C1 segment of cervical spinal cord (tissue), 14 donors: ENCODE results near the gene FLNC.
A peak's percentile ranks its signal among the peaks of the same experiment; 100 is the strongest.

Source experiments
- DNase-seq, 14 donors: peaks; one replicate each; lab custom pipeline; 2025; lab: John Stamatoyannopoulos, UW

The FLNC gene

DNA sequence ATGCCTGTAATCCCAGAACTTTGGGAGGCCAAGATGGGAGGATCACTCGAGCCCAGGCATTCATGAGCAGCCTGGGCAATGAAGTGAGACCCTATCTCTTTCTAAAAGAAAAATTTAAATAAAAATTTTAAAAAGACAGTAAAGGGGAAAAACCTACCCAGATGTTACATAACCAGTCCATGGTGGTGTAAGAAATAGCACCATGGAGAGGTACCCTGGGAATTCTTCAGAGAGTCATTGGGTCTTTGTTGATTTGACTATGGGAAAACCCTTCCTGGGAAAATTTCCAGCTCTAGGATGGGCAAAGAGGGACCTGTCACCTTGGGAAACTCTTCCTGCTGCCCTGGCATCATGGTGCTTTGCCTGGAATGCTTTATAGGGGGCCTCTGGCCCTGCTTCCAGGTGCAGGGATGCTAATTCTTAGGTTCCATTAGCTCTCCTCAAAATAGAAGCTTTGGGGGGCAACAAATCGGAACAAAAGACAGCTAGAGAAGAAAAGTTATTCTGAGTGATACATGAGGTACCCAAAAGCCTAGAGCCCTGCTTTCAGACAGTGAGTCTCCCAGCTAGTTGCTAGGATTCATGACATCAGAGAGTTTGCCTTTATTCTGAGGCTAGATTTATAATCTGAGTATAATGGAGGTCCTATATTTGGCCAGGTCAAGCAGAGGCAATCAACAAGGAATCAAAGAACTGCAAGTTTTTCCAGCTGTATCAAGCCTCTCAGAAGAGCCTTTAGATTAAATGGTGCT, 28.4 kb upstream of the FLNC start:
- DNase-seq = no peak

- DNase-seq = no peak
These were observed 25.7 kb upstream of the FLNC start for GRCh38 chr7:128804484-128804883.

- DNase-seq = no peak
These were observed 25.0 kb upstream of the FLNC start for GRCh38 chr7:128805225-128805624.

DNA sequence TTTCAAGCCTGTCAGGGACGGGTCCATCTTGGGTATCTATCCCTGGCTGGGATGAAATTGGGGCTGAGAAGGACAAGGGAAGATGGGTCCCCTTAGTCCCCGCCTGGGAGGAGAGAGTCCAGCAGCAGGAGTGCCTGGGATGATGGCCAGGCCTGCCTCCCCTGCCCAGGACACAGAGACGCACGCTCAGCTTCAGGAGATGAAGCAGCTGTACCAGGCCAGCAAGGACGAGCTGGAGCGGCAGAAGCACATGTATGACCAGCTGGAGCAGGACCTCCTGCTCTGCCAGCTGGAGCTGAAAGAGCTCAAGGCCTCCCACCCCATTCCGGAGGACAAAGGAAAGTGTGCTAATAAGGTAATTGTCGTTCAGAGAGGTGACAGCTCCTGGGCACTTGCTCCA, 23.0 kb upstream of the FLNC start:
- DNase-seq = no peak

DNA sequence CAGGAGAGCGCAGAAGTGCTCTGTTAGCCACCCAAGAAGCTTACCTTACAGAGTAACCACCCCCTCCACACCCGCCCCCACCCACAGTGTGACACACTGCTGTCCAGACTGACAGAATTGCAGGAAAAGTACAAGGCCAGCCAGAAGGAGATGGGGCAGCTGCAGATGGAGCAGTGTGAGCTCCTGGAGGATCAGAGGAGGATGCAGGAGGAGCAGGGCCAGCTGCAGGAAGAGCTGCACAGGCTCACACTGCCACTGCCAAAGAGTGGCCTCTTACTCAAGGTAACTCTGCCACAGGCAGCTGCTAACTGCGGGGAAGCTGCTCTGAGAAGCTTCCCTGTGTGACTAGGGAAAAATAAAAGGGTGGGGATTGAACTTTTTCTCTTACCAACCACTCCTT, 20.8 kb upstream of the FLNC start:
- no peak for DNase-seq

DNA sequence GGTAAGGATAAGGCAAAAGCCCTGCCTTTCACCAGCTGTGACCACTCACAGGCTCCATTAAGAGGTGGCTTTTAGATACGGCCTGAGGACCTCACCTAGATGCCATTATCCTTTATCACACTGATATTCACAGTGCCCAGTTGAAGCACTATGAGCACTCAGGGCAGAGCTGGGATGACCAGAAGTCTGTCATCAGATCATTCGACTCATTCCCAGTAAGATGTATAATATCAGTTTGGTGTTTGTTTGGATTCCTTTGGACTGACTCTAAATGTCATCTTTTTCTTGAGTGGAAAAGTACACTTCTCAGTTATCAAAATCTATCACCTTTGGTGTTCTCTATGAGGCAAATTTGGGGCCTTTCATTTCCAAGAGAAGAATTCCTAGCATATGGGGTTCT, 19.7 kb upstream of the FLNC start:
- no peak for DNase-seq

DNA sequence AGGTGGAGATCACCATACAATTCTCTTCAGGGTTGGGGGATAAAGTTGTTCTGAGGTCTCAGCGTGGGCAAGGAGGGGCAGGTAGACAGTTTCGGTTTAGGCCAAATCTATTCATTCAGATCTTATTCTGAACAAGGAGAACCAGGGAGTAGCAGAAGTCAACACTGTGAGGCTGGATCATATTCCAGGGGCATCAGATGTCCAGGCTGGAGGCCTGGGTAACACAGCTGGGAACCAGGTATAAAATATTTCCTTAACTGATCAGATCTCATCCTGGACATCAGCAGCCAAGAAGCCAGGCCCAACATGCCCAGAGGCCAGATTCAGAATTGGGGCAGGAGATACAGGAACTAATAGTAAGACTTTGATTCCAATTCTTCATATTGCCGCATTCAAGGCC, 19.2 kb upstream of the FLNC start:
- no peak for DNase-seq

DNA sequence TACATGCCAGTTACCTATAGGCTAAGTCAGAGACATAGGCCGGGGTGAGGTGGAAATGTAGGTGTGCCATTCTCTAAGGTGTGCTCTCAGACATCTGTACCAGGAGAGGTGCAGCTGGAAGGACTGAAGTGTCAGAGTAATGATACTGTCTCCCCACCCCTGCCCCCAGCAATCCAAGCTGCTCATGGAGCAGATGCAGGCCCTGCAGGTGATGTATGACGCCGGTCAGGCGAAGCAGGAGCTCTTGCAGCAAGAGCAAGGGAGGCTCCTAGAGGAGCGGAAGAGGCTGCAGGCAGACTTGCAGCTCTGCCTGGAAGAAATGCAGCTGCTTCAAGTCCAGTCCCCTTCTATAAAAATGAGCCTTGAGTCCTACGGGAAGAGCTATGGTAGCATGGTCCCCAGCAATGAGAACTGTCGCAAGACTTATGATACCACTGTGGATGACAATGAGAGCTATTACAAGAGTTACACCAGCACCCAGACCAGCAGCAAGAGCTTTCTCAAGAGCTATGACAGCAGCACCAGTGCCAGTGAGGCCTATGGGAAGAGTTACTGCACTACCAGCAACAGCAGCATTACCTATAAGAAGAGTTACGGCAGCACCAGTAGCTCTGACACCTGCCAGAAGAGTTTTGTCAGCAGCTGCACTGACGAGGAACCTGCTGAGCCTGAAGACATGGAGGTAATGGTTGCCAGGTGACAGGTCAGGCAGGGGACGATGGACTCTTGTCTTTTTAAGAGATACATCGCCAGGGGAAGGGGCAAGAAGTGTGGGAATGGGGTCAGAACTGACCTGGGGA, 18.4 kb upstream of the FLNC start:
- DNase-seq = no peak

DNA sequence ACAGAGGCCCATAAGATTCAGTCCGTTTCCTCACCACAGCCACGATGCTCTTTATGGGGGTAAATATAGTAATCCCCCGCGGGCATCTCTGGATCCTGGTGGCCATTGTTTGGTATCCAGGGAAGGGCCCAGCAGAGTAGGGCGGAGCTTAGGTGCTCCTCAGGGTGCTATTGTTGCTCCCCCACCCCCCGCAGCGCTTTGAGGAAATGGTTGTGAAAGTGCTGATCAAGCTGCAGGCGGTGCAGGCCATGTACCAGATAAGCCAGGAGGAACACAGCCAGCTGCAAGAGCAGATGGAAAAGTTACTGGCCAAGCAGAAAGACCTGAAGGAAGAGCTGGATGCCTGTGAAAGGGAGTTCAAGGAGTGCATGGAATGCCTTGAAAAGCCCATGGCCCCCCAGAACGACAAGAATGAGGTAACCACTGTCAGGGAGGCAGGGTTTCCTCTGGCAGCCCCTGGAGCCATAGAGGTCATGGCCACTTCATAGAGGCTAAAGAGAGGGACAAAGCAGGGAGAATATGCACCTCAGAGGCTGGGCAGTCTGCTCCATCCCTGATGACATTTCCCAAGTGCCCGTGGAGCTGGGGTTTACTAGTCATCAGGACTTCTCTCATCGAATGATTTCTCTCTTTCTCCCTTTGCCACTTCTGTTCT, 17.6 kb upstream of the FLNC start:
- peak in 1 of 14 donors; percentile 34 for DNase-seq

- peak in 7 of 14 donors; percentile 18 to 54 (median 32) for DNase-seq
These were observed 15.7 kb upstream of the FLNC start for GRCh38 chr7:128814499-128814898.

DNA sequence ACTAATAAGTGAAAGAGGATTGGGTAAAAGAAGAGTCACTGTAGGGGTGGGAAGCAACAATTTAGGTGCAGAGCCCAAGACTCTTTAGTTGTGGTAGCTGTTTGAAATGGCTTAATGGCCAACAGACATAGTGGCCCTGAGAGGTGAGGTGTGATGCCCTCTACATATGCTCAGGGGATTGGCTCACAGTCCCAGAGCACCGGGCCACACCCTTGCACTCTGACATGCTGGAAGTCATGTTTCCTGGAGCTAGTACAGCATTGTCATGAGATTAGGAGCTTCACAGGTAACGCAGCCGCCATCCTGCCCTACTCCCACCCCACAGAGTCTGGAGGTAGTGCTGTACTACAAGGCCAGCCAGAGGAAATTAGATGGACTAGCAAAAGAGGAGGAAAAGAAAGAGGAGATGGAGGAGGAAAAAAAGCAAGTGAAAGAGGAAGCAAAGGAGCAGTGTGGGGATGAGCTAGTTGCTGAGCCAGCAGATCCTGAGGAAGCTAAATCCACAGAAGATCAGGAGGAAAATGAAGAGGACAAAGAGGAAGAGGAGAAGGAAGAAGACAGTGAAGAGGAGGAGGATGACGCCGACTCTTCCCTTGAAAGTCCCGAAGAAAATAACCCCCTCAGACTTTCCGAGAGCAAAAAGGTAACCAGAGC, 14.8 kb upstream of the FLNC start:
- no peak for DNase-seq

DNA sequence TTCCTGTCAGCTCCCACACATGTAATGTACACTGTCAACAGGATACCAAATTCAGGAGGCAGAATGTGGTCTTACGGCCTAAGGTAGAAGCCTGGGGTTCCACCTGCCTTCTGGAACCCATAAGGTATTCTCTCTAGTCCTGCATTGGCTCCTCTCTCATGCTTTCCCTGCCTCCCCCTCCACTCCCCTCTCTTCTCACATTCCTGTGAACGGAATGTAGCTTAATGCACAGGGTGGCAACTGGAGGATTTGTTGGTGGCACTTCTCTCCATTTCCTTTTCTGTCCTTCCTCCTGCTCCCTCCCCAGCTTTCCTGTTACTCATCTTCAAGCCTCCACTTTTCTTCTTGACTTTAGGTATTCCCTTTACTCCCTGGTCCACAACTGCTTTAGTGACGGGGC, 11.5 kb upstream of the FLNC start:
- no peak for DNase-seq

GRCh38 chr7:128821724-128822123, 8.5 kb upstream of the FLNC start:
- DNase-seq = no peak

DNA sequence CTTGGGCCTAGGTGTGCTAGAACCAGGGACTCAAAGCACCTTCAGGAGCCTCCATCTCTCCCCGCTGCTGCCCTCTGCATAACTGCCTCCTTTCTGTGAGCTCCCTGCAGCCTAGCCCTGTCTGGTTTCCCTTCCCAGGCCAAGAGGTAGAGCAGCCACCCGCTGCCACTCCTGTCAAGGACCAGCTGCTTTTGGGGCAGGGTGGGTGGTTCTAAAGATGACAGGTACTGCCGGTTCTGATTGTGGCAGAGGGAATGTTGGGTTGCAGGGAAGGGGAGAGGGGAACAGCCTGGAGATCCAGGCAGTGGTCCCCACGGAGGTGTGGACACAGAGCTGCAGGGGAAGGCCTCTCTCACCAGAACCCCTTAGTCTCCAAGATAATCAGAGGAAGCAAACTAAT, 3.7 kb upstream of the FLNC start:
- DNase-seq = no peak

- no peak for DNase-seq
These were observed 3.3 kb upstream of the FLNC start for GRCh38 chr7:128826916-128827247.

GRCh38 chr7:128827248-128827958, 2.8 kb upstream of the FLNC start:
- DNase-seq = peak in 4 of 14 donors; percentile 21 to 83 (median 27)

- DNase-seq = no peak
These were observed 2.1 kb upstream of the FLNC start for GRCh38 chr7:128827971-128828711.

GRCh38 chr7:128829391-128830166, 627 bp upstream of the FLNC start:
- peak in 1 of 14 donors; percentile 50 for DNase-seq

GRCh38 chr7:128831178-128831993, 1.2 kb downstream of the FLNC start:
- peak in 3 of 14 donors; percentile 31 to 56 (median 53) for DNase-seq
